GM12878 (cell line): ENCODE results near the gene DCAF12. TPM values are rescaled to one million over a fixed set of nuclear protein-coding genes. Genes with fewer than 3 reads are reported as not detected.

ENCODE experiments used
- ATF7 ChIP-seq: fragments of 450-650 bp; IDR thresholded peaks from 2 replicates; pipeline ENCODE4 v1.6.1; 2016; ENCODE audit warnings: low read depth, mild to moderate bottlenecking
- CHD2 ChIP-seq: IDR thresholded peaks from 2 replicates; pipeline ENCODE4 v1.6.1; 2011; ENCODE audit warnings: low read depth, low read length, improper control_type of control experiment, borderline replicate concordance
- E2F8 ChIP-seq: fragments of 450-650 bp; IDR thresholded peaks from 2 replicates; pipeline ENCODE4 v1.6.1; 2018; ENCODE audit warnings: mild to moderate bottlenecking, low read depth, moderate library complexity; ENCODE audit not compliant: partially characterized antibody
- HSF1 ChIP-seq: fragments of 150-350 bp; IDR thresholded peaks from 2 replicates; pipeline ENCODE4 v1.6.1; 2014; ENCODE audit warnings: mild to moderate bottlenecking, low read depth, low read length
- NFYA ChIP-seq: IDR thresholded peaks from 2 replicates; pipeline ENCODE4 v1.6.1; 2011; ENCODE audit warnings: low read depth, mild to moderate bottlenecking, low read length, improper control_type of control experiment, borderline replicate concordance
- PAX5 ChIP-seq: IDR thresholded peaks from 2 replicates; pipeline ENCODE4 v1.6.1; 2011; ENCODE audit warnings: low read depth, low read length, borderline replicate concordance
- REST ChIP-seq: IDR thresholded peaks from 2 replicates; pipeline ENCODE4 v1.6.1; 2012; ENCODE audit warnings: mild to moderate bottlenecking, low read depth, low read length
- SPI1 ChIP-seq: IDR thresholded peaks from 2 replicates; pipeline ENCODE4 v1.6.1; 2011; ENCODE audit warnings: low read depth, mild to moderate bottlenecking, low read length, moderate library complexity, borderline replicate concordance; ENCODE audit not compliant: insufficient read depth
- SUPT20H ChIP-seq: IDR thresholded peaks from 2 replicates; pipeline ENCODE4 v1.6.1; 2011; ENCODE audit warnings: low read depth, mild to moderate bottlenecking, low read length, moderate library complexity, borderline replicate concordance; ENCODE audit not compliant: control insufficient read depth
- TBL1XR1 ChIP-seq: IDR thresholded peaks from 2 replicates; pipeline ENCODE4 v1.6.1; 2012; ENCODE audit warnings: low read depth, low read length, improper control_type of control experiment
- YBX1 ChIP-seq: fragments of 450-650 bp; IDR thresholded peaks from 2 replicates; pipeline ENCODE4 v1.6.1; 2016; ENCODE audit warnings: antibody characterized with exemption
- YY1 ChIP-seq: IDR thresholded peaks from 2 replicates; pipeline ENCODE4 v1.6.1; 2011; ENCODE audit warnings: low read depth, mild to moderate bottlenecking, low read length
- ZNF274 ChIP-seq: IDR thresholded peaks from one replicate; pipeline ENCODE4 v1.8.0; 2011; ENCODE audit not compliant: insufficient read length, insufficient read depth
- ZNF687 ChIP-seq: fragments of 450-650 bp; IDR thresholded peaks from 2 replicates; pipeline ENCODE4 v1.6.1; 2017; ENCODE audit warnings: mild to moderate bottlenecking, moderate library complexity
- polyA plus RNA-seq, 11 experiments: library from polyadenylated mRNA; depleted of rRNA in 4 of 11; unstranded in 6 of 11; stranded (reverse) in 5 of 11; fragments of >200 nt; fragmentation: Nextera tagmentation in 4 of 11; fragmentation: Illumina TruSeq in 1 of 11; extraction: Ambion mirVana in 4 of 11; extraction: Trizol in 1 of 11; gene quantifications; 1 replicate in 1 of 11; 2 replicates in 10 of 11; pipeline versions ENCODE4 v1.2.1 to v1.2.3, GENCODE V29; 2011 to 2016; ENCODE audit warnings: inconsistent platforms in 2 of 11, missing spikeins in 2 of 11, low read depth in 1 of 11
- total RNA-seq, 4 experiments: library from RNA; depleted of rRNA in 3 of 4; stranded (reverse); fragments of >200 nt in 3 of 4; fragmentation: Illumina TruSeq in 1 of 4; extraction: Trizol in 1 of 4; gene quantifications; 2 replicates each; pipeline versions ENCODE4 v1.2.1 to v1.2.3, GENCODE V29; 2013 to 2021

The DCAF12 gene
- total and polyA plus RNA-seq, 10 of the 15 experiments (the other 5 are each of a cell fraction or from before 2014, with no cell fraction given) = 11.7 to 57.6 (median 34.6) TPM

GRCh38 chr9:34048727-34049629 lies 77.5 kb downstream of the DCAF12 start, which contains the start of gene UBAP2 (continued):
- no peak for TF ChIP-seq SUPT20H
- peak; percentile 61; the same call in 1 of the 2 replicates for TF ChIP-seq ZNF687
- TF ChIP-seq SPI1 = 0 out of 2 replicates have a peak, but pooled peaks have one; percentile 19
- no peak for TF ChIP-seq NFYA
- TF ChIP-seq YY1 = peak; percentile 91
- TF ChIP-seq ZNF274 = no peak
- TF ChIP-seq HSF1 = no peak
- TF ChIP-seq PAX5 = peak; percentile 66
- no peak for TF ChIP-seq YBX1
- TF ChIP-seq E2F8 = peak; percentile 93
- TF ChIP-seq ATF7 = peak; percentile 78
- TF ChIP-seq TBL1XR1 = peak; percentile 71; the same call in 1 of the 2 replicates
- TF ChIP-seq REST = no peak
- TF ChIP-seq CHD2 = peak; percentile 91
